ENCODE data around the gene CLEC2A. TPM values are rescaled to one million over a fixed set of nuclear protein-coding genes. Genes with fewer than 3 reads are reported as not detected.

Gene CLEC2A
- total and polyA plus RNA-seq, 9 of the 15 experiments (the other 6 are each of a cell fraction or from before 2014, with no cell fraction given), result not detected

- TF ChIP-seq PRDM10 (IDR thresholded peaks at IDR 0.05; ENCODE audit: partially characterized antibody) (no peak), NR2C2 (CRISPR knock-in tag; IDR thresholded peaks at IDR 0.05) (no peak), NR2C2 (tag; IDR thresholded peaks at IDR 0.05) (no peak), THAP7 (CRISPR knock-in tag; IDR thresholded peaks at IDR 0.05) (no peak), VEZF1 (CRISPR knock-in tag; IDR thresholded peaks at IDR 0.05) (no peak), TCF3 (CRISPR knock-in tag; IDR thresholded peaks at IDR 0.05) (peak; percentile 85), TEAD4 (IDR thresholded peaks at IDR 0.05; ENCODE audit: low read length) (peak; percentile 89), TEAD4 (CRISPR knock-in tag; IDR thresholded peaks at IDR 0.05; ENCODE audit: borderline replicate concordance) (no peak), MTA2 (IDR thresholded peaks at IDR 0.05; ENCODE audit: low read depth) (peak; percentile 83), TARDBP (IDR thresholded peaks at IDR 0.05) (no peak), EP300 (IDR thresholded peaks at IDR 0.05; ENCODE audit: low read length) (peak; percentile 78; the same call in 1 of the 2 replicates), HMBOX1 (IDR thresholded peaks at IDR 0.05) (peak; percentile 65; the same call in 1 of the 2 replicates), NR4A1 (CRISPR knock-in tag; IDR thresholded peaks at IDR 0.05) (no peak), NR4A1 (tag; IDR thresholded peaks at IDR 0.05) (no peak), DPF2 (IDR thresholded peaks at IDR 0.05) (peak; percentile 86), KDM1A (IDR thresholded peaks at IDR 0.05) (peak; percentile 66 to 71), TBL1XR1 (IDR thresholded peaks at IDR 0.05; ENCODE audit: low read length in 2 of 2) (peak in 1 of 2 experiments; percentile 71; a peak in 2 of 4 replicates), ZNF324 (CRISPR knock-in tag; IDR thresholded peaks at IDR 0.05) (no peak), HNRNPK (IDR thresholded peaks at IDR 0.05; ENCODE audit: low read depth, low read length, poor library complexity, severe bottlenecking) (no peak), DMBX1 (CRISPR knock-in tag; IDR thresholded peaks at IDR 0.05; ENCODE audit: borderline replicate concordance) (no peak), HDAC8 (tag; IDR thresholded peaks at IDR 0.05) (no peak), PML (IDR thresholded peaks at IDR 0.05; ENCODE audit: low read length) (peak; percentile 58)
These were observed 36.8 kb downstream of the CLEC2A start (continued) for GRCh38 chr12:9895215-9895971.
